Naive thymus-derived CD4-positive, alpha-beta T cell (primary cell): ENCODE results near the gene FBXO22. TPM values are rescaled to one million over a fixed set of nuclear protein-coding genes. Genes with fewer than 3 reads are reported as not detected.

Experiments used
- ATAC-seq: fragments of 150-1000 bp; cut with Tn5 transposase; 2 replicates; pipeline ENCODE4 v1.10.0; 2021; ENCODE audit warnings: mild to moderate bottlenecking, moderate library complexity
- CTCF ChIA-PET: fragments of 350-600 bp; sonication (Branson Sonifier 250); formaldehyde crosslinking; loops from one replicate; lab custom pipeline; 2021; ENCODE audit warnings: antibody characterized with exemption; lab: Charles Lee
- POLR2A ChIA-PET: fragments of 350-600 bp; sonication (Branson Sonifier 250); formaldehyde crosslinking; loops from one replicate; lab custom pipeline; 2021; ENCODE audit warnings: antibody characterized with exemption, inconsistent platforms; lab: Charles Lee
- DNase-seq, 9 donors: peaks; one replicate each; pipeline versions ENCODE4 v3.0.0 to v3.0.0-alpha.2; 2020 to 2022; ENCODE audit warnings: mixed read lengths in 1 of 9
- H3K27ac ChIP-seq: one replicate; pipeline ENCODE4 v1.7.0; 2013; ENCODE audit warnings: mild to moderate bottlenecking, low read depth, low read length, moderate library complexity
- H3K27me3 ChIP-seq, 2 donors: one replicate each; pipeline ENCODE4 v1.7.0; 2013; ENCODE audit warnings: low read length in 2 of 2, mild to moderate bottlenecking in 2 of 2, moderate library complexity in 2 of 2; ENCODE audit not compliant: control insufficient read depth in 2 of 2, insufficient read depth in 2 of 2
- H3K36me3 ChIP-seq, 3 experiments: 1 replicate in 2 of 3; 2 replicates in 1 of 3; pipeline ENCODE4 v1.7.0; 2013; ENCODE audit warnings: low read length in 3 of 3, mild to moderate bottlenecking in 3 of 3, moderate library complexity in 1 of 3; ENCODE audit not compliant: insufficient read depth in 3 of 3, control insufficient read depth in 2 of 3
- H3K4me1 ChIP-seq, 2 donors: one replicate each; pipeline ENCODE4 v1.7.0; 2013; ENCODE audit warnings: low read length in 2 of 2, mild to moderate bottlenecking in 2 of 2, moderate library complexity in 1 of 2; ENCODE audit not compliant: control insufficient read depth in 2 of 2, insufficient read depth in 2 of 2
- H3K4me3 ChIP-seq: 2 replicates; pipeline ENCODE4 v1.7.0; 2013; ENCODE audit warnings: mild to moderate bottlenecking, low read length
- H3K9me3 ChIP-seq, 3 experiments: 1 replicate in 2 of 3; 2 replicates in 1 of 3; pipeline ENCODE4 v1.7.0; 2013; ENCODE audit warnings: low read length in 3 of 3; ENCODE audit not compliant: control insufficient read depth in 2 of 3
- H3K27ac Mint-ChIP-seq, 9 donors: one replicate each; pipeline ENCODE4 v1.8.0; 2020 to 2022; ENCODE audit warnings: mixed read lengths in 9 of 9, mild to moderate bottlenecking in 8 of 9, moderate library complexity in 5 of 9, inconsistent platforms in 2 of 9
- H3K27me3 Mint-ChIP-seq, 5 donors: one replicate each; pipeline ENCODE4 v1.8.0; 2021 to 2022; ENCODE audit warnings: mixed read lengths in 5 of 5, mild to moderate bottlenecking in 1 of 5
- H3K36me3 Mint-ChIP-seq, 5 donors: one replicate each; pipeline ENCODE4 v1.8.0; 2020 to 2022; ENCODE audit warnings: mixed read lengths in 5 of 5, mild to moderate bottlenecking in 3 of 5, inconsistent platforms in 1 of 5
- H3K4me1 Mint-ChIP-seq, 7 donors: one replicate each; pipeline ENCODE4 v1.8.0; 2020 to 2022; ENCODE audit warnings: mixed read lengths in 7 of 7, mild to moderate bottlenecking in 3 of 7, inconsistent platforms in 1 of 7
- H3K4me3 Mint-ChIP-seq, 10 donors: one replicate each; pipeline ENCODE4 v1.8.0; 2020 to 2022; ENCODE audit warnings: mild to moderate bottlenecking in 10 of 10, mixed read lengths in 10 of 10, moderate library complexity in 6 of 10, inconsistent platforms in 2 of 10
- H3K9me3 Mint-ChIP-seq, 11 donors: one replicate each; pipeline ENCODE4 v1.8.0; 2020 to 2022; ENCODE audit warnings: mixed read lengths in 11 of 11, mild to moderate bottlenecking in 4 of 11, inconsistent platforms in 1 of 11, moderate library complexity in 1 of 11
- intact Hi-C, 2 donors: fragments of 100-400 bp; cut with micrococcal nuclease; formaldehyde crosslinking; loops; one replicate each; pipeline ENCODE4 v1.15.1; 2023
- polyA plus RNA-seq, 2 donors: library from polyadenylated mRNA; unstranded; fragments of 300-500 nt; fragmentation: Illumina TruSeq; gene quantifications; one replicate each; pipeline ENCODE4 v1.2.3, GENCODE V29; 2021
- total RNA-seq, 6 experiments: library from RNA in 5 of 6; stranded (reverse) in 5 of 6; gene quantifications; 1 replicate in 5 of 6; 2 replicates in 1 of 6; pipeline ENCODE4 v1.2.3 and lab custom pipeline; 2021 to 2026

FBXO22 gene
- total and polyA plus RNA-seq, 7 experiments from 2014 or later, result 9.7 to 34.5 (median 15.3) TPM

DNA sequence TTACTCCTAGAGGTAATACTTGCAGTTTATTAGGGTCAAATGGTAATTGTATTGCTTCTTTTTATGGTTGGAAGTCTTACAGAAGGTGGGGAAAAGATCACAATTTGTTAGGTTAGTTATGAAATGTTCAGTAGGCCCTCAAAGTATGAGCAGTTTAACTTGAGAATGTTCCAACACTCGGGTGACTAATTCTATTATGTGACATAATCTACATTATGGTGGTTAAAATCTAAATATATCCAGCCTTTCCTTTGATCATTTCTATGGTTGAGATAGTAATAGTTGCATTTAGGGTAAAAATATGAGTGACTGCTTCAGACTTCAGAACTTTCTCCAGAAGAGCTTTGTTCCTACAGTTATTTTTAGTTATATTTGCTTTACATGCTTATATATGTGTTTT lies 19.6 kb upstream of the FBXO22 start:
- ChIA-PET POLR2A (no interaction called here), CTCF (no interaction called here)
- H3K9me3 Mint-ChIP-seq, result no peaks in the 10 kb centered on the region
- peak overlapping the region in 1 of 9 donors; percentile 41 for H3K27ac Mint-ChIP-seq
- no peak for ATAC-seq
- no peaks in the 10 kb centered on the region for H3K27me3 ChIP-seq
- intact Hi-C loops, result no loop called here
- peaks cover 8 to 53% (median 21%) of the 10 kb centered on the region in 5 donors for H3K36me3 Mint-ChIP-seq
- no peak overlapping the region for H3K4me3 Mint-ChIP-seq
- H3K27me3 Mint-ChIP-seq, result no peaks in the 10 kb centered on the region
- H3K4me1 ChIP-seq, result no peaks in the 10 kb centered on the region
- peaks cover 0 to 9% (median 2%) of the 10 kb centered on the region in 7 donors for H3K4me1 Mint-ChIP-seq
- DNase-seq, result no peak
- peaks cover 4 to 22% (median 13%) of the 10 kb centered on the region in 3 experiments for H3K36me3 ChIP-seq
- no peaks in the 10 kb centered on the region for H3K9me3 ChIP-seq
- H3K27ac ChIP-seq, result no peak overlapping the region
- no peak overlapping the region for H3K4me3 ChIP-seq

DNA sequence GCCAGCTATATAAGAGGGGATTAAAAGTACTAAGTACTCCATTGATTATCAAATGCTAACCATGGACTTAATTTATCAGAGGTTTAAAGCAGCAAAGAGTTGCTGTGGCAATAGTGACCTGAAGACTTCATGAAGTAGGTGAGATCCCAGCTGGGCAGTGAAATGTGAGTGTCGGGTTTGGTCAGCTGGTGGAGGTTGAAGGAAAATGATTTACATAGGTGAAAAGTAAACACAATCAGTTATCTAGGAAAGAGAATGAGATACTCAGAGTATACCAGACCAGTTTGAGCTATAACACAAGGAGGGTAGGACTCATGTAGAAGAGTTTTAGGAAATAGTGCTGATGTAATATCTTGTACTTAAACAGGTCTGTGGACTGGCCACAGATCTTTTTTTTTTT lies 16.5 kb upstream of the FBXO22 start:
- peaks cover 4 to 13% (median 6%) of the 10 kb centered on the region in 3 experiments for H3K36me3 ChIP-seq
- POLR2A ChIA-PET, result no interaction called here
- CTCF ChIA-PET, result no interaction called here

DNA sequence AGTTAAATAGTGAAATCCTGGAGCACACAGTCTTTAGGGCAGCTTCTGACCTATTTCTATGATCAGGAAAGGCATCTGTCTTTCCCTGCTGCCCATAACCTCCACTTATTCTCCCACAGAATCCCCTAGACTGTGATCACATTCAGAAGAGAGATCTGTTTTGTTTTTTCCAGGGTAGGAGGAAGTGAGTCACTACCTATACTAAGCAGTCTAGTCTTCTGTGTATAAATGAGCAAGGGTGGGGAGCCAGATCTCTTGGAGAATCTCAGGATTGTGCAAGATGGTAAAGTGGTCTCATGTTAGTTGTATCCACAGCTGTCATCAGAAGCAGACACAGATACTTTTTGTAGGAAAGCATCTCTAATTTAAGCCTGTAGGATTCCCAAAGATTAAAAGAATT lies 11.8 kb upstream of the FBXO22 start:
- H3K4me3 ChIP-seq, result no peak overlapping the region
- peak overlapping the region in 4 of 9 donors; percentile 10 to 65 (median 46) for H3K27ac Mint-ChIP-seq
- H3K36me3 Mint-ChIP-seq, result peaks cover 8 to 28% (median 18%) of the 10 kb centered on the region in 5 donors
- no peaks in the 10 kb centered on the region for H3K27me3 Mint-ChIP-seq
- H3K4me3 Mint-ChIP-seq, result peak overlapping the region in 1 of 10 donors; percentile 13
- H3K4me1 ChIP-seq, result no peaks in the 10 kb centered on the region
- ChIA-PET CTCF (no interaction called here), POLR2A (interaction anchor here (1.5 kb wide), 1 partner anchor 15 kb away, joined by 3 read pairs; no protein-coding TSS in a partner anchor)
- H3K4me1 Mint-ChIP-seq, result peaks cover 0 to 21% (median 4%) of the 10 kb centered on the region in 7 donors
- ATAC-seq, result no peak
- no peaks in the 10 kb centered on the region for H3K9me3 Mint-ChIP-seq
- no peaks in the 10 kb centered on the region for H3K27me3 ChIP-seq
- no peak overlapping the region for H3K27ac ChIP-seq
- H3K9me3 ChIP-seq, result no peaks in the 10 kb centered on the region
- DNase-seq, result no peak
- H3K36me3 ChIP-seq, result peaks cover 0 to 3% (median 0%) of the 10 kb centered on the region in 3 experiments
- intact Hi-C loops, result no loop called here

More for the DNA sequence above, 16.5 kb upstream of the FBXO22 start:
- intact Hi-C loops, result no loop called here
- no peak for ATAC-seq
- Histone ChIP-seq H3K27me3 (no peaks in the 10 kb centered on the region), H3K4me3 (no peak overlapping the region), H3K4me1 (no peaks in the 10 kb centered on the region), H3K9me3 (no peaks in the 10 kb centered on the region), H3K27ac (no peak overlapping the region)
- H3K9me3 Mint-ChIP-seq, result no peaks in the 10 kb centered on the region
- no peak for DNase-seq
- H3K4me3 Mint-ChIP-seq, result no peak overlapping the region
- H3K27ac Mint-ChIP-seq, result no peak overlapping the region
- H3K4me1 Mint-ChIP-seq, result peaks cover 0 to 15% (median 4%) of the 10 kb centered on the region in 7 donors
- H3K27me3 Mint-ChIP-seq, result no peaks in the 10 kb centered on the region
- H3K36me3 Mint-ChIP-seq, result peaks cover 8 to 36% (median 14%) of the 10 kb centered on the region in 5 donors

DNA sequence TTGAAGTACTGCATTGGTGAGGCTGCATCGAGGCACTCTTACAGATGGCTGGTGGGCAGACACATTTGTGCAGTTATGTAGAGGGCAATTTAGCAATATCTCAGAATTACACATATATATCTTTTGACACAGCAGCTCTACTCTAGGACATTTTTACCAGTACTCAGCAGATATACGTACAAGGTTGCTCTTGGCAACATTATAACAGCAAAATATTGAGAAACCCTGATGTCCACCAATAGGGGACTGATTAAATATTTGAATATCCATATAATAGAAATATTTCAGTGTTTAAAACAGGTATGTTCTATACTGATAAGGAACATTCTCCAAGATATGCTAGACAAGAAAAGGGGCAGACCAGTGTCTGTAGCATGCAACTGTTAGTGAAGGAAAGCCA lies 7.9 kb upstream of the FBXO22 start:
- Histone ChIP-seq H3K9me3 (no peaks in the 10 kb centered on the region), H3K4me3 (no peak overlapping the region), H3K36me3 (peaks cover 0 to 6% (median 0%) of the 10 kb centered on the region in 3 experiments), H3K27ac (no peak overlapping the region), H3K27me3 (no peaks in the 10 kb centered on the region), H3K4me1 (peaks cover 0 to 2% of the 10 kb centered on the region in 2 donors)
- Mint-ChIP-seq H3K4me1 (peaks cover 2 to 19% (median 13%) of the 10 kb centered on the region in 7 donors), H3K36me3 (peaks cover 3 to 20% (median 13%) of the 10 kb centered on the region in 5 donors), H3K27me3 (no peaks in the 10 kb centered on the region), H3K9me3 (no peaks in the 10 kb centered on the region), H3K27ac (peak overlapping the region in 3 of 9 donors; percentile 2 to 18 (median 5)), H3K4me3 (no peak overlapping the region)
- intact Hi-C loops, result no loop called here
- ATAC-seq, result no peak
- no peak for DNase-seq
- ChIA-PET CTCF (no interaction called here), POLR2A (no interaction called here)

DNA sequence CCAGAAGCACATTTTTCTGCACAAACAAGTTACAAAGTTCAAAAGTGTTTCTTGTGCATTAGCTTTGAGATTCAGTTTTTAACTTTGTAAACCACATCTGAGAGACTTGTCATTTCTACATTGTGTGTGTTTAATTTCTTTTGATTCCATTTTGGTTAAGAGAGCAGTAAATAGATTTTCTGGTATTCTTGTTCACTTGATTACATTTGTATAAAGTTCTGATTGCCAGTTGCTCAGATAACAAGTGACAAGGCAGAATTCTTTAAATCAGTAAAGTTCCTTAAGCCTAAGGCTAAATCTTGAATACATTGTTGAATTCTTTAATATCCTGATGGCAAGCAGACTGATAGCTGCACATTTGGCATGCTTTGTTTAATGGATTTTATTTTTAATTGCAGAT lies 3.1 kb upstream of the FBXO22 start:
- ATAC-seq (no peak), DNase-seq (no peak)
- peaks cover 15 to 59% (median 41%) of the 10 kb centered on the region in 7 donors for H3K4me1 Mint-ChIP-seq
- ChIA-PET CTCF (no interaction called here), POLR2A (interaction anchor here (0.7 to 1.7 kb wide), 2 partner anchors 58 to 1908 kb away, joined by 3 to 5 read pairs; partner anchors contain the start of genes STOML1 and UBE2Q2)
- H3K27ac ChIP-seq, result peak overlapping the region; percentile 11
- H3K36me3 Mint-ChIP-seq, result peaks cover 3 to 17% (median 6%) of the 10 kb centered on the region in 5 donors
- H3K4me3 ChIP-seq, result no peak overlapping the region
- H3K9me3 ChIP-seq, result no peaks in the 10 kb centered on the region
- no peaks in the 10 kb centered on the region for H3K9me3 Mint-ChIP-seq
- peak overlapping the region in 5 of 9 donors; percentile 50 to 94 (median 84) for H3K27ac Mint-ChIP-seq
- H3K36me3 ChIP-seq, result peaks cover 0 to 17% (median 0%) of the 10 kb centered on the region in 3 experiments
- intact Hi-C loops, result loop anchor here (5.0 to 10.0 kb wide), 5 partner anchors 163 to 1034 kb away; partner anchors contain the start of genes C15orf39 (in 1 of the 2), IMP3 (in 1 of the 2), RCN2 (in 1 of the 2) and SIN3A (in 1 of the 2)
- H3K4me3 Mint-ChIP-seq, result peak overlapping the region in 6 of 10 donors; percentile 55 to 77 (median 62)
- peaks cover 0 to 12% of the 10 kb centered on the region in 2 donors for H3K4me1 ChIP-seq
- H3K27me3 ChIP-seq, result no peaks in the 10 kb centered on the region
- no peaks in the 10 kb centered on the region for H3K27me3 Mint-ChIP-seq

DNA sequence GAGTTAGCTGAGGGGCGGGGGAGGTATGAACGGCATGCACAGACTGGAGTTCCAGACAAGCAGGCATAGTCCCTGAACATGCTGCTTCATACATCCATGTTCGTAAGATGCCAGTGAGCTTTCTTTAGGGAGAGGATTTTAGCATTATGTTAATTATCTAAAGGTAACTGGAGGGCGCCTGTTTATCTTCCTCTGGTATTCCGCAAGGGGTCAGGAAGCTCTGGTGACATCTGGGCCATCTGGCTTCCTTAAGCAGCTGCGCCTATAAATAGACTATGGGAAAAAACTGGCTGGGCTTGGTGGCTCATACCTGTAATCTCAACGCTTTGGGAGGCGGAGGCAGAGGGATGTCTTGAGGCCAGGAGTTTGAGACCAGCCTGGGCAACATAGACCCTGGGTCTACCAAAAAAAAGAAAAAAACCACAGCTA lies 1.5 kb upstream of the FBXO22 start:
- ChIA-PET POLR2A (interaction anchor here (1.7 to 3.4 kb wide), 2 partner anchors 58 to 60 kb away, joined by 6 to 22 read pairs; partner anchors contain the start of gene UBE2Q2), CTCF (interaction anchor here (1.1 kb wide), 1 partner anchor 9 kb away, joined by 3 read pairs; no protein-coding TSS in a partner anchor)
- H3K27ac Mint-ChIP-seq, result peak overlapping the region in 7 of 9 donors; percentile 55 to 94 (median 75)
- Histone ChIP-seq H3K4me1 (peaks cover 0 to 12% of the 10 kb centered on the region in 2 donors), H3K4me3 (no peak overlapping the region), H3K27me3 (no peaks in the 10 kb centered on the region), H3K9me3 (no peaks in the 10 kb centered on the region), H3K27ac (no peak overlapping the region), H3K36me3 (peaks cover 0 to 17% (median 0%) of the 10 kb centered on the region in 3 experiments)
- H3K4me3 Mint-ChIP-seq, result peak overlapping the region; percentile 29 to 99 (median 66)
- DNase-seq (no peak), ATAC-seq (no peak)
- no peaks in the 10 kb centered on the region for H3K9me3 Mint-ChIP-seq
- H3K27me3 Mint-ChIP-seq, result no peaks in the 10 kb centered on the region
- peaks cover 15 to 70% (median 51%) of the 10 kb centered on the region in 7 donors for H3K4me1 Mint-ChIP-seq
- intact Hi-C loops, result loop anchor here (5.0 to 10.0 kb wide), 5 partner anchors 165 to 1033 kb away; partner anchors contain the start of genes C15orf39 (in 1 of the 2), IMP3 (in 1 of the 2), RCN2 (in 1 of the 2) and SIN3A (in 1 of the 2)
- peaks cover 3 to 18% (median 6%) of the 10 kb centered on the region in 5 donors for H3K36me3 Mint-ChIP-seq
